Astrocyte (in vitro differentiated cells and primary cell): ENCODE measurements around the gene MYOF. TPM values are rescaled to one million over a fixed set of nuclear protein-coding genes. Genes with fewer than 3 reads are reported as not detected.
"Not testable (repeated sequence)": the region's sequence is repeated elsewhere in the genome, so short reads cannot be mapped to it uniquely, and the experiment has no call there.

Experiments
- DNase-seq: peaks from one replicate; pipeline ENCODE4 v3.0.0-alpha.2; 2010; ENCODE audit warnings: low read depth
- FAIRE-seq: peaks from 2 replicates; lab custom pipeline; 2011; peaks lifted over from hg19 to GRCh38; lab: Jason Lieb, UNC
- H2AFZ ChIP-seq: 2 replicates; pipeline ENCODE4 v1.6.0; 2012; ENCODE audit warnings: low read depth, low read length, inconsistent platforms
- H3K27ac ChIP-seq: 2 replicates; pipeline ENCODE4 v1.5.1; 2011; ENCODE audit warnings: low read depth, low read length, inconsistent platforms
- H3K27me3 ChIP-seq: 2 replicates; pipeline ENCODE4 v1.6.0; 2011; ENCODE audit warnings: low read length, inconsistent platforms; ENCODE audit not compliant: insufficient read depth
- H3K36me3 ChIP-seq: 2 replicates; pipeline ENCODE4 v1.5.1; 2011; ENCODE audit warnings: low read length, inconsistent platforms; ENCODE audit not compliant: insufficient read depth
- H3K4me1 ChIP-seq: 2 replicates; pipeline ENCODE4 v1.5.1; 2011; ENCODE audit warnings: low read length, inconsistent platforms; ENCODE audit not compliant: insufficient read depth
- H3K4me2 ChIP-seq: 2 replicates; pipeline ENCODE4 v1.6.0; 2012; ENCODE audit warnings: low read length, inconsistent platforms
- H3K4me3 ChIP-seq: 2 replicates; pipeline ENCODE4 v1.5.1; 2011; ENCODE audit warnings: low read depth, mild to moderate bottlenecking, low read length, inconsistent platforms; ENCODE audit not compliant: insufficient read depth
- H3K79me2 ChIP-seq: 2 replicates; pipeline ENCODE4 v1.6.0; 2012; ENCODE audit warnings: mild to moderate bottlenecking, low read length, inconsistent platforms; ENCODE audit not compliant: insufficient read depth
- H3K9ac ChIP-seq: 2 replicates; pipeline ENCODE4 v1.6.0; 2012; ENCODE audit warnings: mild to moderate bottlenecking, low read length, inconsistent platforms
- H3K9me3 ChIP-seq: 2 replicates; pipeline ENCODE4 v1.5.1; 2012; ENCODE audit warnings: low read depth, mild to moderate bottlenecking, low read length, inconsistent platforms; ENCODE audit not compliant: insufficient read depth
- H4K20me1 ChIP-seq: 2 replicates; pipeline ENCODE4 v1.6.0; 2012; ENCODE audit warnings: low read length, inconsistent platforms; ENCODE audit not compliant: insufficient read depth
- H3K27ac Mint-ChIP-seq: one replicate; pipeline ENCODE4 v1.8.0; 2021; ENCODE audit warnings: mild to moderate bottlenecking, mixed read lengths; ENCODE audit not compliant: unreplicated experiment
- H3K27me3 Mint-ChIP-seq: one replicate; pipeline ENCODE4 v1.8.0; 2021; ENCODE audit warnings: low read depth, mixed read lengths; ENCODE audit not compliant: unreplicated experiment
- H3K36me3 Mint-ChIP-seq: one replicate; pipeline ENCODE4 v1.8.0; 2021; ENCODE audit warnings: low read depth, mixed read lengths; ENCODE audit not compliant: unreplicated experiment
- H3K4me1 Mint-ChIP-seq: one replicate; pipeline ENCODE4 v1.8.0; 2021; ENCODE audit warnings: low read depth, mixed read lengths; ENCODE audit not compliant: unreplicated experiment
- H3K4me3 Mint-ChIP-seq: one replicate; pipeline ENCODE4 v1.8.0; 2021; ENCODE audit warnings: mild to moderate bottlenecking, moderate library complexity, mixed read lengths; ENCODE audit not compliant: unreplicated experiment
- H3K9me3 Mint-ChIP-seq: one replicate; pipeline ENCODE4 v1.8.0; 2021; ENCODE audit warnings: mild to moderate bottlenecking, mixed read lengths; ENCODE audit not compliant: unreplicated experiment
- CTCF ChIP-seq: IDR thresholded peaks from 2 replicates; pipeline ENCODE4 v1.5.1; 2011; ENCODE audit warnings: low read depth, mild to moderate bottlenecking, inconsistent platforms, low read length, moderate library complexity; ENCODE audit not compliant: insufficient read depth
- EZH2 ChIP-seq: IDR thresholded peaks from 2 replicates; pipeline ENCODE4 v1.6.1; 2012; ENCODE audit warnings: mild to moderate bottlenecking, low read length, inconsistent platforms; ENCODE audit not compliant: insufficient read depth
- total RNA-seq: library from RNA; stranded (reverse); gene quantifications from 2 replicates; pipeline ENCODE4 v1.2.1, GENCODE V29; 2021

MYOF gene
- total RNA-seq, 1 donor from 2014 or later: 306 TPM

GRCh38 chr10:93364966-93365365, 117.2 kb downstream of the MYOF start:
- Histone ChIP-seq H3K4me2 (no peak overlapping the region), H3K9ac (no peak overlapping the region), H3K79me2 (peaks cover 11% of the 10 kb centered on the region), H3K4me3 (no peak overlapping the region), H3K27ac (no peak overlapping the region), H3K4me1 (no peaks in the 10 kb centered on the region), H4K20me1 (peaks cover 10% of the 10 kb centered on the region), H3K27me3 (no peaks in the 10 kb centered on the region), H2AFZ (no peak overlapping the region), H3K36me3 (peaks cover 92% of the 10 kb centered on the region), H3K9me3 (no peaks in the 10 kb centered on the region)
- no peak overlapping the region for H3K27ac Mint-ChIP-seq
- H3K9me3 Mint-ChIP-seq: no peaks in the 10 kb centered on the region
- no peaks in the 10 kb centered on the region for H3K27me3 Mint-ChIP-seq
- TF ChIP-seq CTCF (no peak), EZH2 (no peak)
- no peak overlapping the region for H3K4me3 Mint-ChIP-seq
- FAIRE-seq (no peak), DNase-seq (no peak)
- H3K36me3 Mint-ChIP-seq: peaks cover 43% of the 10 kb centered on the region
- peaks cover 2% of the 10 kb centered on the region for H3K4me1 Mint-ChIP-seq

GRCh38 chr10:93363891-93364648, 118.1 kb downstream of the MYOF start:
- peaks cover 2% of the 10 kb centered on the region for H3K4me1 Mint-ChIP-seq
- H3K36me3 Mint-ChIP-seq: peaks cover 45% of the 10 kb centered on the region
- no peaks in the 10 kb centered on the region for H3K27me3 Mint-ChIP-seq
- no peak overlapping the region for H3K27ac Mint-ChIP-seq
- peaks cover 92% of the 10 kb centered on the region for H3K36me3 ChIP-seq
- FAIRE-seq (no peak), DNase-seq (peak; percentile 14)
- no peaks in the 10 kb centered on the region for H3K4me1 ChIP-seq
- TF ChIP-seq EZH2: no peak
- no peak for TF ChIP-seq CTCF
- no peaks in the 10 kb centered on the region for H3K9me3 Mint-ChIP-seq
- no peaks in the 10 kb centered on the region for H3K27me3 ChIP-seq
- H2AFZ ChIP-seq: no peak overlapping the region
- no peak overlapping the region for H3K27ac ChIP-seq
- no peak overlapping the region for H3K4me3 Mint-ChIP-seq
- no peak overlapping the region for H3K4me3 ChIP-seq
- H4K20me1 ChIP-seq: peaks cover 11% of the 10 kb centered on the region
- H3K4me2 ChIP-seq: no peak overlapping the region
- H3K9me3 ChIP-seq: no peaks in the 10 kb centered on the region
- peaks cover 12% of the 10 kb centered on the region for H3K79me2 ChIP-seq
- no peak overlapping the region for H3K9ac ChIP-seq

- not testable (repeated sequence) for H3K27me3 Mint-ChIP-seq, H3K79me2 ChIP-seq, H3K9me3 Mint-ChIP-seq, H2AFZ ChIP-seq, H3K27ac Mint-ChIP-seq, H3K4me3 Mint-ChIP-seq, H3K4me2 ChIP-seq, DNase-seq, H3K9me3 ChIP-seq, H3K9ac ChIP-seq, H3K4me1 Mint-ChIP-seq, H3K27me3 ChIP-seq, H3K4me3 ChIP-seq, FAIRE-seq, H3K27ac ChIP-seq, H3K4me1 ChIP-seq
- peaks cover 21% of the 10 kb centered on the region for H4K20me1 ChIP-seq
- H3K36me3 Mint-ChIP-seq: peaks cover 34% of the 10 kb centered on the region
- H3K36me3 ChIP-seq: peaks cover 86% of the 10 kb centered on the region
Measured at GRCh38 chr10:93358398-93358797, 123.7 kb downstream of the MYOF start.
